Inflammatory macrophage treated with lipopolysaccharide for 4 hours (primary cell): ENCODE measurements around the gene RERE.
"Not testable (repeated sequence)": the region's sequence is repeated elsewhere in the genome, so short reads cannot be mapped to it uniquely, and the experiment has no call there.

Source experiments
- DNase-seq: peaks from one replicate; pipeline ENCODE4 v3.0.0-alpha.2; 2020

RERE gene

GRCh38 chr1:8598783-8599182 lies 218.7 kb downstream of the RERE start:
- no peak for DNase-seq

- DNase-seq = no peak
These were observed 219.2 kb downstream of the RERE start for GRCh38 chr1:8598060-8598724.

- DNase-seq = no peak
These were observed 220.0 kb downstream of the RERE start for GRCh38 chr1:8597455-8597854.

- no peak for DNase-seq
These were observed 221.5 kb downstream of the RERE start for GRCh38 chr1:8595941-8596340.

GRCh38 chr1:8595332-8595731 lies 222.1 kb downstream of the RERE start:
- no peak for DNase-seq

- not testable (repeated sequence) for DNase-seq
These were observed 224.1 kb downstream of the RERE start for GRCh38 chr1:8593292-8593691.

GRCh38 chr1:8591569-8591968 lies 225.9 kb downstream of the RERE start:
- no peak for DNase-seq

GRCh38 chr1:8590721-8591351 lies 226.6 kb downstream of the RERE start:
- no peak for DNase-seq

- no peak for DNase-seq
These were observed 227.9 kb downstream of the RERE start for GRCh38 chr1:8589571-8589970.

GRCh38 chr1:8587784-8588183 lies 229.7 kb downstream of the RERE start:
- DNase-seq = no peak

- DNase-seq = no peak
These were observed 231.0 kb downstream of the RERE start for GRCh38 chr1:8586438-8586837.

GRCh38 chr1:8584316-8584715 lies 233.1 kb downstream of the RERE start:
- no peak for DNase-seq

- no peak for DNase-seq
These were observed 234.4 kb downstream of the RERE start for GRCh38 chr1:8583031-8583430.

GRCh38 chr1:8580566-8580965 lies 236.9 kb downstream of the RERE start:
- DNase-seq = no peak

GRCh38 chr1:8578936-8579335 lies 238.5 kb downstream of the RERE start:
- DNase-seq = no peak

GRCh38 chr1:8578132-8578877 lies 239.1 kb downstream of the RERE start:
- no peak for DNase-seq

GRCh38 chr1:8574985-8575384 lies 242.5 kb downstream of the RERE start:
- DNase-seq = no peak

GRCh38 chr1:8572106-8572505 lies 245.3 kb downstream of the RERE start:
- DNase-seq = no peak

GRCh38 chr1:8571200-8571984 lies 246.0 kb downstream of the RERE start:
- DNase-seq = no peak

- no peak for DNase-seq
These were observed 247.0 kb downstream of the RERE start for GRCh38 chr1:8570465-8570864.

GRCh38 chr1:8569242-8569641 lies 248.2 kb downstream of the RERE start:
- no peak for DNase-seq

- no peak for DNase-seq
These were observed 248.6 kb downstream of the RERE start for GRCh38 chr1:8568837-8569236.

GRCh38 chr1:8567146-8567545 lies 250.3 kb downstream of the RERE start:
- no peak for DNase-seq
